Measurements from ENCODE around the gene CEP85L.

CEP85L gene

GRCh38 chr6:118530942-118531341, 120.4 kb downstream of the CEP85L start:
- ATAC-seq (replicated peaks; ENCODE audit: extremely low read depth, poor library complexity, severe bottlenecking) (no peak), DNase-seq (ENCODE audit: low spot score in 2 of 2) (no peak)
- no peak overlapping the region for H3K4me3 Mint-ChIP-seq
- no peak overlapping the region for H3K27ac Mint-ChIP-seq (ENCODE audit: low read depth)
- peaks cover 4% of the 10 kb centered on the region for H3K36me3 Mint-ChIP-seq (ENCODE audit: insufficient read depth)
- H3K9me3 Mint-ChIP-seq = no peaks in the 10 kb centered on the region
- H3K4me1 Mint-ChIP-seq = peaks cover 65% of the 10 kb centered on the region
- no peaks in the 10 kb centered on the region for H3K27me3 Mint-ChIP-seq

GRCh38 chr6:118529756-118530155, 121.6 kb downstream of the CEP85L start:
- no peak for DNase-seq (ENCODE audit: low spot score in 2 of 2)
- H3K27ac Mint-ChIP-seq (ENCODE audit: low read depth) = no peak overlapping the region
- peaks cover 72% of the 10 kb centered on the region for H3K4me1 Mint-ChIP-seq
- no peak overlapping the region for H3K4me3 Mint-ChIP-seq
- H3K9me3 Mint-ChIP-seq = no peaks in the 10 kb centered on the region
- ATAC-seq (replicated peaks; ENCODE audit: extremely low read depth, poor library complexity, severe bottlenecking) = no peak
- H3K27me3 Mint-ChIP-seq = no peaks in the 10 kb centered on the region
- H3K36me3 Mint-ChIP-seq (ENCODE audit: insufficient read depth) = peaks cover 8% of the 10 kb centered on the region

- no peaks in the 10 kb centered on the region for H3K9me3 Mint-ChIP-seq
- no peaks in the 10 kb centered on the region for H3K27me3 Mint-ChIP-seq
- H3K4me3 Mint-ChIP-seq = no peak overlapping the region
- H3K27ac Mint-ChIP-seq (ENCODE audit: low read depth) = peak overlapping the region; percentile 74
- ATAC-seq (replicated peaks; ENCODE audit: extremely low read depth, poor library complexity, severe bottlenecking) = no peak
- peaks cover 68% of the 10 kb centered on the region for H3K4me1 Mint-ChIP-seq
- peaks cover 11% of the 10 kb centered on the region for H3K36me3 Mint-ChIP-seq (ENCODE audit: insufficient read depth)
- no peak for DNase-seq (ENCODE audit: low spot score in 2 of 2)
Measured at GRCh38 chr6:118528129-118528528, 123.3 kb downstream of the CEP85L start.

- peaks cover 53% of the 10 kb centered on the region for H3K4me1 Mint-ChIP-seq
- H3K36me3 Mint-ChIP-seq (ENCODE audit: insufficient read depth) = peaks cover 15% of the 10 kb centered on the region
- DNase-seq (ENCODE audit: low spot score in 2 of 2) = no peak
- H3K4me3 Mint-ChIP-seq = no peak overlapping the region
- no peak for ATAC-seq (replicated peaks; ENCODE audit: extremely low read depth, poor library complexity, severe bottlenecking)
- H3K9me3 Mint-ChIP-seq = no peaks in the 10 kb centered on the region
- H3K27me3 Mint-ChIP-seq = no peaks in the 10 kb centered on the region
- H3K27ac Mint-ChIP-seq (ENCODE audit: low read depth) = no peak overlapping the region
Measured at GRCh38 chr6:118525913-118526780, 125.2 kb downstream of the CEP85L start.

- ATAC-seq (replicated peaks; ENCODE audit: extremely low read depth, poor library complexity, severe bottlenecking) (no peak), DNase-seq (ENCODE audit: low spot score in 2 of 2) (no peak)
- Mint-ChIP-seq H3K9me3 (no peaks in the 10 kb centered on the region), H3K27me3 (no peaks in the 10 kb centered on the region), H3K4me1 (peaks cover 41% of the 10 kb centered on the region), H3K36me3 (ENCODE audit: insufficient read depth) (peaks cover 18% of the 10 kb centered on the region), H3K27ac (ENCODE audit: low read depth) (no peak overlapping the region), H3K4me3 (no peak overlapping the region)
Measured at GRCh38 chr6:118524686-118525085, 126.7 kb downstream of the CEP85L start.

- Mint-ChIP-seq H3K27ac (ENCODE audit: low read depth) (no peak overlapping the region), H3K9me3 (no peaks in the 10 kb centered on the region), H3K36me3 (ENCODE audit: insufficient read depth) (peaks cover 21% of the 10 kb centered on the region), H3K4me1 (peaks cover 42% of the 10 kb centered on the region), H3K27me3 (no peaks in the 10 kb centered on the region), H3K4me3 (no peak overlapping the region)
- ATAC-seq (replicated peaks; ENCODE audit: extremely low read depth, poor library complexity, severe bottlenecking) = no peak
- no peak for DNase-seq (ENCODE audit: low spot score in 2 of 2)
Measured at GRCh38 chr6:118523216-118523615, 128.2 kb downstream of the CEP85L start.

- peaks cover 22% of the 10 kb centered on the region for H3K36me3 Mint-ChIP-seq (ENCODE audit: insufficient read depth)
- DNase-seq (ENCODE audit: low spot score in 2 of 2) = no peak
- H3K9me3 Mint-ChIP-seq = no peaks in the 10 kb centered on the region
- H3K4me3 Mint-ChIP-seq = no peak overlapping the region
- no peak for ATAC-seq (replicated peaks; ENCODE audit: extremely low read depth, poor library complexity, severe bottlenecking)
- no peaks in the 10 kb centered on the region for H3K27me3 Mint-ChIP-seq
- no peak overlapping the region for H3K27ac Mint-ChIP-seq (ENCODE audit: low read depth)
- H3K4me1 Mint-ChIP-seq = peaks cover 43% of the 10 kb centered on the region
Measured at GRCh38 chr6:118522422-118522821, 129.0 kb downstream of the CEP85L start.

GRCh38 chr6:118514689-118515088, 136.7 kb downstream of the CEP85L start:
- peaks cover 8% of the 10 kb centered on the region for H3K36me3 Mint-ChIP-seq (ENCODE audit: insufficient read depth)
- H3K9me3 Mint-ChIP-seq = no peaks in the 10 kb centered on the region
- peaks cover 58% of the 10 kb centered on the region for H3K4me1 Mint-ChIP-seq
- DNase-seq (ENCODE audit: low spot score in 2 of 2) (no peak), ATAC-seq (replicated peaks; ENCODE audit: extremely low read depth, poor library complexity, severe bottlenecking) (no peak)
- H3K4me3 Mint-ChIP-seq = no peak overlapping the region
- H3K27ac Mint-ChIP-seq (ENCODE audit: low read depth) = no peak overlapping the region
- no peaks in the 10 kb centered on the region for H3K27me3 Mint-ChIP-seq

GRCh38 chr6:118511930-118512715, 139.3 kb downstream of the CEP85L start:
- H3K27me3 Mint-ChIP-seq = no peaks in the 10 kb centered on the region
- no peak for ATAC-seq (replicated peaks; ENCODE audit: extremely low read depth, poor library complexity, severe bottlenecking)
- no peak for DNase-seq (ENCODE audit: low spot score in 2 of 2)
- H3K4me3 Mint-ChIP-seq = no peak overlapping the region
- no peaks in the 10 kb centered on the region for H3K9me3 Mint-ChIP-seq
- peaks cover 5% of the 10 kb centered on the region for H3K36me3 Mint-ChIP-seq (ENCODE audit: insufficient read depth)
- peak overlapping the region; percentile 65 for H3K27ac Mint-ChIP-seq (ENCODE audit: low read depth)
- peaks cover 45% of the 10 kb centered on the region for H3K4me1 Mint-ChIP-seq

GRCh38 chr6:118509009-118509617, 142.3 kb downstream of the CEP85L start:
- Mint-ChIP-seq H3K9me3 (no peaks in the 10 kb centered on the region), H3K36me3 (ENCODE audit: insufficient read depth) (peaks cover 9% of the 10 kb centered on the region), H3K27me3 (no peaks in the 10 kb centered on the region), H3K4me3 (no peak overlapping the region), H3K27ac (ENCODE audit: low read depth) (no peak overlapping the region), H3K4me1 (peaks cover 39% of the 10 kb centered on the region)
- DNase-seq (ENCODE audit: low spot score in 2 of 2) (no peak), ATAC-seq (replicated peaks; ENCODE audit: extremely low read depth, poor library complexity, severe bottlenecking) (no peak)

GRCh38 chr6:118507636-118508035, 143.8 kb downstream of the CEP85L start:
- Mint-ChIP-seq H3K36me3 (ENCODE audit: insufficient read depth) (peaks cover 10% of the 10 kb centered on the region), H3K9me3 (no peaks in the 10 kb centered on the region), H3K27ac (ENCODE audit: low read depth) (peak overlapping the region; percentile 24), H3K27me3 (no peaks in the 10 kb centered on the region), H3K4me1 (peaks cover 24% of the 10 kb centered on the region), H3K4me3 (no peak overlapping the region)
- DNase-seq (ENCODE audit: low spot score in 2 of 2) (no peak), ATAC-seq (replicated peaks; ENCODE audit: extremely low read depth, poor library complexity, severe bottlenecking) (no peak)

GRCh38 chr6:118506071-118506638, 145.2 kb downstream of the CEP85L start:
- Mint-ChIP-seq H3K36me3 (ENCODE audit: insufficient read depth) (peaks cover 10% of the 10 kb centered on the region), H3K4me1 (peaks cover 23% of the 10 kb centered on the region), H3K27me3 (no peaks in the 10 kb centered on the region), H3K4me3 (no peak overlapping the region), H3K27ac (ENCODE audit: low read depth) (no peak overlapping the region), H3K9me3 (no peaks in the 10 kb centered on the region)
- ATAC-seq (replicated peaks; ENCODE audit: extremely low read depth, poor library complexity, severe bottlenecking) = no peak
- no peak for DNase-seq (ENCODE audit: low spot score in 2 of 2)
